ENCODE results near the gene EGFR.

Gene EGFR

DNA sequence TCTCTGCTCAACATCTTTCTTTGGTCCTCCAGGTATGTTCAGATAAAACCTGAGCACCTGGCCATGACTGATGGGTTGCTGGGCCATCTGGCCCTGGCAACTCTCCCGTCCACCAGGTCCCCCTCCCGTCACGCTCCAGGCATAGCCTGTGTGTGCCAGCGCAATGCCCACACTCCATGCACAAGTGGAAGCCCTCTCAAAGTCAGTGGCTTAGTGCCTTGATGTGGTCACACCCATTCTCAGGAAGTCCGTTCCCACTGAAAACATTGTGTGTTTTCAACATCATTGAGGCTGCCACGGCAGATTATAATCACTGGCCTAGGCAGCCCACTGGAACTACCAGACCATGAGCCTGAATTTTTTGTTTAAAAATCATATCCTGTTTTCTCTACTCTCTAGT lies 175.7 kb downstream of the EGFR start:
- TF ChIP-seq FOXP2 (optimal IDR thresholded peaks at IDR 0.05; ENCODE audit: borderline replicate concordance, extremely low read depth, extremely low read length, insufficient read depth): no peak
- TF ChIP-seq POLR2AphosphoS5 (IDR thresholded peaks at IDR 0.05; ENCODE audit: low read depth, low read length): no peak
- TF ChIP-seq, protein P1, sequence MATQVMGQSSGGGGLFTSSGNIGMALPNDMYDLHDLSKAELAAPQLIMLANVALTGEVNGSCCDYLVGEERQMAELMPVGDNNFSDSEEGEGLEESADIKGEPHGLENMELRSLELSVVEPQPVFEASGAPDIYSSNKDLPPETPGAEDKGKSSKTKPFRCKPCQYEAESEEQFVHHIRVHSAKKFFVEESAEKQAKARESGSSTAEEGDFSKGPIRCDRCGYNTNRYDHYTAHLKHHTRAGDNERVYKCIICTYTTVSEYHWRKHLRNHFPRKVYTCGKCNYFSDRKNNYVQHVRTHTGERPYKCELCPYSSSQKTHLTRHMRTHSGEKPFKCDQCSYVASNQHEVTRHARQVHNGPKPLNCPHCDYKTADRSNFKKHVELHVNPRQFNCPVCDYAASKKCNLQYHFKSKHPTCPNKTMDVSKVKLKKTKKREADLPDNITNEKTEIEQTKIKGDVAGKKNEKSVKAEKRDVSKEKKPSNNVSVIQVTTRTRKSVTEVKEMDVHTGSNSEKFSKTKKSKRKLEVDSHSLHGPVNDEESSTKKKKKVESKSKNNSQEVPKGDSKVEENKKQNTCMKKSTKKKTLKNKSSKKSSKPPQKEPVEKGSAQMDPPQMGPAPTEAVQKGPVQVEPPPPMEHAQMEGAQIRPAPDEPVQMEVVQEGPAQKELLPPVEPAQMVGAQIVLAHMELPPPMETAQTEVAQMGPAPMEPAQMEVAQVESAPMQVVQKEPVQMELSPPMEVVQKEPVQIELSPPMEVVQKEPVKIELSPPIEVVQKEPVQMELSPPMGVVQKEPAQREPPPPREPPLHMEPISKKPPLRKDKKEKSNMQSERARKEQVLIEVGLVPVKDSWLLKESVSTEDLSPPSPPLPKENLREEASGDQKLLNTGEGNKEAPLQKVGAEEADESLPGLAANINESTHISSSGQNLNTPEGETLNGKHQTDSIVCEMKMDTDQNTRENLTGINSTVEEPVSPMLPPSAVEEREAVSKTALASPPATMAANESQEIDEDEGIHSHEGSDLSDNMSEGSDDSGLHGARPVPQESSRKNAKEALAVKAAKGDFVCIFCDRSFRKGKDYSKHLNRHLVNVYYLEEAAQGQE (IDR thresholded peaks at IDR 0.05; ENCODE audit: insufficient read depth in 1 of 2, low read depth in 2 of 2, low read length in 2 of 2): no peak
- no peak for TF ChIP-seq TAF1 (IDR thresholded peaks at IDR 0.05; ENCODE audit: borderline replicate concordance, insufficient read depth, low read length)
- no peak for TF ChIP-seq SIN3A (IDR thresholded peaks at IDR 0.05; ENCODE audit: borderline replicate concordance, insufficient read depth, low read length)

DNA sequence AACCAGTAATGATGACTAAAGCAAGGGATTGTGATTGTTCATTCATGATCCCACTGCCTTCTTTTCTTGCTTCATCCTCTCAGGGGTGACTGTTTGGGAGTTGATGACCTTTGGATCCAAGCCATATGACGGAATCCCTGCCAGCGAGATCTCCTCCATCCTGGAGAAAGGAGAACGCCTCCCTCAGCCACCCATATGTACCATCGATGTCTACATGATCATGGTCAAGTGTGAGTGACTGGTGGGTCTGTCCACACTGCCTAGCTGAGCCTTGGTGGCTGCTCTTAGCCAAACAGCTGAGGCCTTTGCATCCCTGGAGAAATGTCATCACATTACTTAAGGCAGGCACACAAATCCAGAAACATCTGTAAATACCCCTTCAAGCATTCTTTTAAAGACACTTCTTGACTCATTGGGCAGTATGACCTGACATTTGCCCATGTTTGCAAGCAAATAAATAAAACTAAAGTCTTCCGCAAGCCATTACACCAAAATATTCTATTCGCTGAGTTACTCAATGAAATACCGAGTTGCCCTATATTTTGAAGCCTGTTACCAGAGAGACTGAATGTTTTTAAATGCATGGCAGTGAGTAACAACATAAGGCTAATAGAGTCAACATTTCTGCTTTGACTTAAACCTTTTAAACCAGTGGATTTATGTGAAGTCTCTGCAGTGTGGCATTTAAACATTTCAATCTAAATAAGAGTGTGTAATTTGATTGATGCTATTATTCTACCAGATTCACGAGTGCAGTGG lies 180.0 kb downstream of the EGFR start:
- TF ChIP-seq, protein P1 (IDR thresholded peaks at IDR 0.05; ENCODE audit: insufficient read depth in 1 of 2, low read depth in 2 of 2, low read length in 2 of 2): no peak
- TF ChIP-seq SIN3A (IDR thresholded peaks at IDR 0.05; ENCODE audit: borderline replicate concordance, insufficient read depth, low read length) (no peak), TAF1 (IDR thresholded peaks at IDR 0.05; ENCODE audit: borderline replicate concordance, insufficient read depth, low read length) (no peak), POLR2AphosphoS5 (IDR thresholded peaks at IDR 0.05; ENCODE audit: low read depth, low read length) (no peak), FOXP2 (optimal IDR thresholded peaks at IDR 0.05; ENCODE audit: borderline replicate concordance, extremely low read depth, extremely low read length, insufficient read depth) (no peak)

DNA sequence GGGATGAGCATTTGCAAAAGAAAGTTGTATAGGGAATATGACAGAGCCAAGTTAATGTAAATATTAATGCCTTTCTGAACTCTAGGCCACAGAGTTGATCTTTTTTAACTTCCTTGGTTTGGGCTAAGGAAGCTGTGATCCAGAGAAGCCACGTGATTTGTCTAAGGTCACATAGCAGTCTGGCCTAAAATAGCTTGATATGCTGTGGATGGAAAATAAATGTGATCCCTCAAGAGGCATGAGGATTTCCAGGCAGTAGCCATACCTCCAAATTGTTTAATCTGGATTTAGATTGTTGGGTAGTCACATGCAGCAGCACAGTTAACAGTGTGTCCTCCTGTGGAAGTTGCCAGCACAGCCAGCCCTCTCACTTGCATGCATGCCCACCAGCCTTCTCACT lies 180.6 kb downstream of the EGFR start:
- TF ChIP-seq TAF1 (IDR thresholded peaks at IDR 0.05; ENCODE audit: borderline replicate concordance, insufficient read depth, low read length) (no peak), FOXP2 (optimal IDR thresholded peaks at IDR 0.05; ENCODE audit: borderline replicate concordance, extremely low read depth, extremely low read length, insufficient read depth) (no peak), POLR2AphosphoS5 (IDR thresholded peaks at IDR 0.05; ENCODE audit: low read depth, low read length) (no peak), SIN3A (IDR thresholded peaks at IDR 0.05; ENCODE audit: borderline replicate concordance, insufficient read depth, low read length) (no peak)
- TF ChIP-seq, protein P1 (IDR thresholded peaks at IDR 0.05; ENCODE audit: insufficient read depth in 1 of 2, low read depth in 2 of 2, low read length in 2 of 2): no peak

DNA sequence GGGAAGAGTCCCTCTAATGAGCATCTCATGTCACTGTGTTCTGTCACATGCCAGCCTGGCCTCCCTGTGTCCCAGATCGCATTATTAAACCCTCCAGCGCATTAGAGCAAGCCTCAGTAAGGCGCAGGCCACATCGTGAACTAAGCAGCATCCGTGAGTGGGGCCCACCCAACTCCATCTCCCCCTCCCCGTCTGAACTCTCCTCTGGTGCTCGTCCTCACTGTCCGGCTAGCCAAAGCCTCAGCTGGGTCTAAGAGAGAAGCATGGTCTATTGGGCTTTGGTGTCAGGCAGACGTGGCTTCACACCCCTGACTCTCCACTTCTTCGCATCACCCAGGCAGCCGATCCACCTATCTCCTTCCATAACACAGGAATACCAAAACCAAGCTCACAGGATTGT lies 181.6 kb downstream of the EGFR start:
- no peak for TF ChIP-seq FOXP2 (optimal IDR thresholded peaks at IDR 0.05; ENCODE audit: borderline replicate concordance, extremely low read depth, extremely low read length, insufficient read depth)
- no peak for TF ChIP-seq POLR2AphosphoS5 (IDR thresholded peaks at IDR 0.05; ENCODE audit: low read depth, low read length)
- no peak for TF ChIP-seq TAF1 (IDR thresholded peaks at IDR 0.05; ENCODE audit: borderline replicate concordance, insufficient read depth, low read length)
- TF ChIP-seq, protein P1 (IDR thresholded peaks at IDR 0.05; ENCODE audit: insufficient read depth in 1 of 2, low read depth in 2 of 2, low read length in 2 of 2): no peak
- TF ChIP-seq SIN3A (IDR thresholded peaks at IDR 0.05; ENCODE audit: borderline replicate concordance, insufficient read depth, low read length): no peak

All from PFSK-1 (cell line).